NCI-H187 (cell line): ENCODE results near the gene TNFSF15.

Experiments
- DNase-seq, 2 experiments: peaks; one replicate each; lab custom pipeline; 2025; lab: John Stamatoyannopoulos, UW

TNFSF15 gene

GRCh38 chr9:114789006-114789405 lies 16.8 kb downstream of the TNFSF15 start:
- DNase-seq = no peak

GRCh38 chr9:114787781-114788498 lies 17.9 kb downstream of the TNFSF15 start:
- no peak for DNase-seq

DNA sequence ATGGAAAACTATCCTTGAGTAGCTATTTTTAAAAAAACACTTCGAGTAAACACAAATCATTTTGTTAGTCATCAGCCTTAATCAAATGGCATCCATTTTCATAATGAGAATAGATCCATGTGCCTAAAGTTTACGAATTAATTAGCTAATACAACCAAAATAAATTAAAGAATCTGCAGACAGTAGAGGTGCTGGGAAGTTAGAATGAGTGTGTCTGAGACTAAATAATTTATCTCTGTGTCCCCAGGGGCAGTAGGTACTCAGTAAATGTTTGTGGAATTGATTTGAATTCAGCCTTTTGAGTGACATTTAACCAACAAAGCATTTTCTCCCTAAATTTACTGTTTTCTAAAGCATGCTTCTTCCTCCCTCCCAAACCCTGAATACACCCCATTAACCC lies 18.6 kb downstream of the TNFSF15 start:
- DNase-seq = no peak

- DNase-seq = no peak
These were observed 19.8 kb downstream of the TNFSF15 start for GRCh38 chr9:114785866-114786650.

DNA sequence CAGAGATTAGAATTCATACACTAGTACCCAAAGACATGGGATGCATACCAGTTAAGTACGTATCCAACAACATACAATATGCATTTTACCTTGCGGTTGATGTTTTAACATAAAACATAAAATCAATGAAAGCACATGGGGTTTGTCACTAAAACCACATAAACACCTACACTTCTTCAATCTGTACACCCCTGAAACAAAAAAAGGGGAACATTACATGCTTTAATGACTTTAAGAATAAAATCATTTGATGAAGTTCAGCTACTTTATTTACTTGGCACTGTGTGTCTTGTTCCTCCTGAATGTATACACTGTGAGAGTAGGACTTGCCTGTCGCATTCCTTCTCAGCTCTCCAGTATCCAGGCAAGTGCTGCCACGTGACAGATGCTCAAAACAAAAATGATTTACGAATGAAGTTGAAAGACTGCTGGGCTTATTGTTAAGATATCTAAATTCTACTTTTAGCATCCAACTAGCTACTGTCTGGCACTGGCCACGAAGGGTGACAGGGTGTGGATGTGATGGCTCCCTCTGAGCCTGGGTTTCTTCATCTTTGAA lies 21.0 kb downstream of the TNFSF15 start:
- DNase-seq = no peak

DNA sequence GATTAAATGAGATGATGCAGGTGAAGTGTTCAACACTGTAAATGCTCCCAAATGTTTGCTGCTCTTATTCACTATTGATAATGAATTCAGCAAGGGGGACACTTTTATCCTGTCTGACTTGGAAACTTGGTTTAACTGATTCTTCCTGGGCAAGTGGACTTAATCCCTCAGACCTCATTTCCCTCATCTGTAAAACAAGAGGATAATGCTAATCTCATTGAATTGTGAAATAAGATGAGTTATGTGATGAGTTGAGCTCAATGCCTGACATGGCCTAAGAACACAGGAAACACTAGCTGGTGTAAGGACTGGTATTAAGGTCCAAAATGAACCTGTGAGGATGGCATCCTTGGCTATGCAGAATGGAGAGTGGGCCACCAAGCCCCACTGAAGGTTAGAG lies 23.3 kb downstream of the TNFSF15 start:
- no peak for DNase-seq

DNA sequence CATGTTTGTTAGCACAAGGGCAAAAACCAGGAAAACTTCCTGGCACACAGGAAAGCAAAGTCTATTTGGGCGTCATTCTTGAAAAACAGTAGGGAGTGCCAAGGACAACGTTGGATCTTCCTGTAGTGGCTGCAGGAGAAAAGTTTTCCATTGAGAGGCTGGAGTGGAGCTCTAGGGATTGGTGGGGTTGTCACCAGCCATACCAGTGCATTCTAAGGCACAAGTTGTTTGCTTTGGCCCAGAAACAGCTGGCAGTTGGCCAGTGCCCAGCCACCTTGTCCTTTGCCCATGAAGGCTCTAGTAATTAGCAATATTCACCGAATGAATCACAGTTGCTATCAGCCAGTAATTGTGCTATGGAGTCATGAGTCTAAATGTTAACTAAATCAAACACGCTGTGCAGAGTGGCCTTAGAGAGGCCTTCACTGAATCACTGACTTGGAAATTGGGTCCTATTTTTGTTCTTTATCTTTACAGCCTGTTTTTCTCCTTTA lies 26.4 kb downstream of the TNFSF15 start:
- no peak for DNase-seq

GRCh38 chr9:114777821-114778609 lies 27.8 kb downstream of the TNFSF15 start:
- no peak for DNase-seq

DNA sequence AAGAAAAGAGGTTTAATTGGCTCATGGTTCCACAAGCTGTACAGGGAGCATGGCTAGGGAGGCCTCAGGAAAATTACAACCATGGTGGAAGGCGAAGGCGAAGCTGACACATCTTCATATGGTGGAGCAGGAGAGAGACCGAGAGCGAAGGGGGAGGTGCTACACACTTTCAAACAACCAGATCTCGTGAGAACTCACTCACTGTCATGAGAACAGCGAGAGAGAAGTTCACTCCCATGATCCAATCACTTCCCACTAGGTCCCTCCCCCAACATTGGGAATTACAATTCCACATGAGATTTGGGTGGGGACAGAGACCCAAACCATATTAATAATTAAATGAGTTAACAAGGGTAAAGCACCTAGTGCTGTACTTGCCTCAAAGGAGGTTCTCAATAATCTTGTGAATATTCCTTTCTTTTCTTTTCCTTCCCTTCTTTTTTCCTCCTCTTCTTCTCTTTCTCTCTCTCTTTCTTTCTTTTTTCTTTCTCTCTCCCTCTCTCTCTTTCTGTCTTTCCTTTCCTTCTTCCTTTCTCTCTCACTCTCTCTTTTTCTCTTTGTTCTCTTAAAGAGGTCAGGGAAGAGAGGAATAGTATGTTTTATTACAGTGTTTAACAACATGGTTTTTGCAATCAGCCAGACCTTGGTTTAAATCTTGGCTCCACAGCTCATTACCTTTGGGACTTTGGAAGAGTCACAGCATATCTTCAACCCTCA lies 29.0 kb downstream of the TNFSF15 start:
- DNase-seq = no peak

- DNase-seq = no peak
These were observed 29.9 kb downstream of the TNFSF15 start for GRCh38 chr9:114775981-114776380.

- no peak for DNase-seq
These were observed 30.7 kb downstream of the TNFSF15 start for GRCh38 chr9:114775121-114775520.

DNA sequence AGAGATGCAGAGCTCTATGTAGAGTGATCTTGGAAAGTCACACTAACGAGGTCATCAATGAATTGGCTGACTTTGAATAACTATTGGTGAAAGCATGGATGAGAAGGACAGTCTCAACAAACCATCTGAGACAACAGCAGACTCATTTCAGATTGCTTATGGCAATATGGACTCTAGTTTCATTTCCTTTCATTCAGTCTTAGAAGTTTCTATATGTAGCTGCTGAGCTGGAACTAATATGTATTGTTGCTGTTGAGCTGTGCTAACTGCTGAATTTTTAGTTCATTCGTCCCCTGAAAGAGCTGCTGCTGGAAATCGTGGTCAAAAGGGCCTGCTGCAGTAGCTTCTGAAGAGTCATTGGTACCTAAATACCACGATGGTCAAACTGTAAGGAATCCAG lies 31.3 kb downstream of the TNFSF15 start:
- no peak for DNase-seq

DNA sequence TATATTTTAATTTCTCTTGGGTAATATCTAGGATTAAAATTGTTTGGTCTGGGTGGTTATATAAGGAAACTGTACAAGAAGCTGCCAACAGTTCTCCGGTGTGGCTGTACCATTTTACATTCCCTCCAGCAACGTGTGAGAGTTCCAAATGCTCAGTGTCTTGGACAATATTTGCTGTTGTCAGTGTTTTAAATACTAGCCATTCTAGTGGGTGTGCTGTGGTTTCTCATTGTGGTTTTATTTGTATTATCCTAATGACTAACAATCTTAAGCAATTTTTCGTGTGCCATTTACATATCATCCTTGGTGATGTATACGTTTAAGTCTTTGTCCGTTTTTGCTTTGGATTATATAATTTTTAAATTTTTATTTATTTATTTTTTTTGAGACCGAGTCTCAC lies 34.0 kb downstream of the TNFSF15 start:
- no peak for DNase-seq

DNA sequence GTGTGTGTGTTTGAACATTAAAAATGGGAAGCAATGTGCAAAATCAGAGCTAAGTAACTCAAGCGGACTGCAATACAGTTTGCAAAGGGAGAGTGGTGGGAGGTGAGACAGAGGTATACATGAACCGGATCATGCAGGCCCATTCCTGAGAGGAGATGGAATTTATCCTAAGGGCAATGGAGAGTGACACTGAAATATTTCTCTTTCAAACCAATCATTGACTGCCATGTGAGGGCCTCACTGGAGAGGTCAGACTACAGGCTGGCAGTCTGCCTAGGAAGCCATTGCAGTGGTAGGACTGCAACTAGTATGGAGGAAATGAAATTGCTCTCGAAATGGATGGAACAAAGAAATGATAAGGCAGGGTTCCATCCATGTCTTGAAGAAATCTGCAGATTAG lies 34.8 kb downstream of the TNFSF15 start:
- DNase-seq = no peak

- no peak for DNase-seq
These were observed 36.2 kb downstream of the TNFSF15 start for GRCh38 chr9:114769624-114770023.

GRCh38 chr9:114763220-114763619 lies 42.6 kb downstream of the TNFSF15 start:
- DNase-seq = no peak

DNA sequence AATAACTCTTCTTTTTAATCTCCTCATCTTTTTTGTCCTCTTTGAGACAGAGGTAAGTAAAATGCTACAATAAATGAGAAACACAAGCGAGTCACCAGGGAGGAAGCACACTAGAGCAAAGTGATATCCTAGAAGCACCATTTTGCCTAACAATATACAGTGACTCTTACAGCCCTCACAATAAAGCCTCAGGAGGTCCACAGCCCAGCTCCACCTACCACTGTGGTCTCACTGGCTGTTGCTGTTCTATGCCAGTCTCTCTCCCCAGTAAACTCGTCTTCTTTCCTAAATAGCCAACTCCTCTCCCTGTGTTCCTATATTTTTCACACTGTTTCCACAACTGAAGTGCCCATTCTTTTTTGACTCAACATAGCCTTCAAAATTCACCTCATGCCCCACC lies 44.3 kb downstream of the TNFSF15 start:
- no peak for DNase-seq

DNA sequence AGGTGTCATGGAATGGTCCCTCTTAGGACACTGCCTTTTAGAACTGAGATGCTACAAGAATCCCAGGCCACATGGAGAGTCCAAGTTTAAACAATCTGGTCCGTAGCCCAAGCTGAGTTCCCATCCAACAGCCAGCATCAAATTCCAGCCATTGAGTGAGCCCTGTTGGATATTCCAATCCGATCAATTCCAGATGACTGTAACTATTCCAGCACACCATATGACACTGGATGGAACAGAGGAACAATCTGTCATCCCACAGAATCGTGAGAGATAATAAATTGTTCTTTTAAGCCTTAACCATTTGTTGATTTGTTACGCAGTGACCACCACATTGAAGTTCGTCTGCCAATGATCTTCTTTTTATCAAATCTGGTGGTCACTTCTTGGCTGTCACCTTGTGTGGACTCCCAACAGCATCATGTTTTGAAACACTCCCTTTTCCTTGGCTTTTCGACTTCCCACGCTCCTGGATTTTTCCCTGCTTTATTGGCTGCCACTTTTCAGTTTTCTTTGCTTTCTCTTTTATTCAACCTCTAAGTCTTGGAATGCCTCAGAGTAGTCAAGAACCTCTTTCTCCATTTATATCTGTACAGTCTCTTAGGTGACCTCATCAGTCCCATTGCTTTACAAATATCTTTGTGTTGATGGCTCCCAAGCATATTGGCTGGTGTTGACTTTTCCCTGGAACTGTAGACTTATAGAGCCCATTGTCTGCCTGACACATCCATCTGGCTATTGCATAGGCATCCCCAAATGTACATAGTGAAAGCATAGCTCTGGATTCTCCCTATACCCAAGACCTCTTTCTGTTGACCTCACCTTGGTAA lies 46.1 kb downstream of the TNFSF15 start:
- DNase-seq = no peak

DNA sequence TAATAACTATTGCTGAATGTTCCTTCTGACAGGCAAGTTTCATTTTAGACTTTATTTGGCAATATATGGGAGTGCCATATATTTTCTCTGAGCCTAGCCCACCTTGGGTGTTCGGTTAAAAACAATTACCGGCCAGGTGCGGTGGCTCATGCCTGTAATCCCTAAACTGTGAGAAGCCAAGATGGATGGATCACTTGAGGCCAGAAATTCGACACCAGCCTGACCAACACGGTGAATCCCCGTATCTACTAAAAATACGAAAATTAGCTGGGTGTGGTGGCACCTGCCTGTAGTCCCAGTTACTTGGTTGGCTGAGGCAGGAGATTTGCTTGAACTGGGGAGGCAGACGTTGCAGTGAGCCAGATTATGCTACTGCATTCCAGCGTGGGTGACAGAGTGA lies 47.9 kb downstream of the TNFSF15 start:
- DNase-seq = no peak

DNA sequence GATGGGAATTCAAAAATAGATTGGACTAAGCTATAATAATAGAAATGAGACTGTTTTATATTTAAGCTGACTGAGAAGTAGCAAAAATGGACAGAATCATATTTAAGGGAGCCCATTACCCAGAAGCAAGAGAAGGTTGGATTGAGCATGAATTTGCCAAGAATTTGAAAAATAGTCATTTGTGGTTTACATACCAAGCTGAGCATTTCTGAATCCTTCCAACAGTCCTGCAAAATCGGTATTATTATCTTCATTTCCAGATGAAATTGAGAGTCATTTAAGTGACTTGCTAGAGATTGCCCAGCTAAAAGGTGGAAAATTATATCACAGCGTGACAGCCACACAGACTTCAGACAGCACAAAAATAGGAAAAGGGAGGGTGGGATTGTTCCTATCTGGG lies 48.4 kb downstream of the TNFSF15 start:
- no peak for DNase-seq

- DNase-seq = no peak
These were observed 48.9 kb downstream of the TNFSF15 start for GRCh38 chr9:114756920-114757319.
